Progenitor cell of endocrine pancreas (in vitro differentiated cells): ENCODE results near the gene KAT6B. TPM values are rescaled to one million over a fixed set of nuclear protein-coding genes. Genes with fewer than 3 reads are reported as not detected.
A peak's percentile ranks its signal among the peaks of the same experiment; 100 is the strongest.

Experiments
- DNase-seq: peaks from one replicate; pipeline ENCODE4 v3.0.0; 2021; ENCODE audit warnings: low spot score; ENCODE audit not compliant: unreplicated experiment
- H3K27ac Mint-ChIP-seq: 2 replicates; pipeline ENCODE4 v1.8.0; 2021; ENCODE audit warnings: mild to moderate bottlenecking, moderate library complexity, mixed read lengths
- H3K27me3 Mint-ChIP-seq: 2 replicates; pipeline ENCODE4 v1.8.0; 2021; ENCODE audit warnings: mixed read lengths
- H3K36me3 Mint-ChIP-seq: 2 replicates; pipeline ENCODE4 v1.8.0; 2022; ENCODE audit warnings: mixed read lengths; ENCODE audit not compliant: insufficient read depth
- H3K4me1 Mint-ChIP-seq: 2 replicates; pipeline ENCODE4 v1.8.0; 2021; ENCODE audit warnings: low read depth, mixed read lengths
- H3K4me3 Mint-ChIP-seq: 2 replicates; pipeline ENCODE4 v1.8.0; 2021; ENCODE audit warnings: low read depth, mild to moderate bottlenecking, moderate library complexity, mixed read lengths
- H3K9me3 Mint-ChIP-seq: 2 replicates; pipeline ENCODE4 v1.8.0; 2021; ENCODE audit warnings: low read depth, mixed read lengths
- CTCF ChIP-seq: fragments of 200-600 bp; sonication (generic); IDR thresholded peaks from one replicate; pipeline ENCODE4 v1.5.0; 2021; ENCODE audit warnings: antibody characterized with exemption, mild to moderate bottlenecking; ENCODE audit not compliant: unreplicated experiment
- total RNA-seq: library from RNA; stranded (reverse); gene quantifications from 2 replicates; pipeline ENCODE4 v1.2.1, GENCODE V29; 2021

KAT6B gene
- total RNA-seq, 1 donor from 2014 or later, result 75.4 TPM

GRCh38 chr10:75057680-75058079 is 231.3 kb downstream of the KAT6B start:
- Mint-ChIP-seq H3K4me3 (no peak overlapping the region), H3K27ac (no peak overlapping the region), H3K27me3 (peaks cover 15% of the 10 kb centered on the region), H3K36me3 (no peaks in the 10 kb centered on the region), H3K9me3 (no peaks in the 10 kb centered on the region), H3K4me1 (peaks cover 5% of the 10 kb centered on the region)
- TF ChIP-seq CTCF, result no peak
- no peak for DNase-seq

GRCh38 chr10:75058161-75058560 is 231.8 kb downstream of the KAT6B start:
- Mint-ChIP-seq H3K36me3 (no peaks in the 10 kb centered on the region), H3K27ac (no peak overlapping the region), H3K27me3 (peaks cover 13% of the 10 kb centered on the region), H3K4me3 (no peak overlapping the region), H3K4me1 (peaks cover 5% of the 10 kb centered on the region), H3K9me3 (no peaks in the 10 kb centered on the region)
- no peak for DNase-seq
- no peak for TF ChIP-seq CTCF

GRCh38 chr10:75061709-75062505 is 235.5 kb downstream of the KAT6B start:
- H3K27ac Mint-ChIP-seq, result peak overlapping the region; percentile 17

GRCh38 chr10:75062506-75063299 is 236.3 kb downstream of the KAT6B start:
- TF ChIP-seq CTCF, result no peak
- peaks cover 5% of the 10 kb centered on the region for H3K4me1 Mint-ChIP-seq
- no peaks in the 10 kb centered on the region for H3K36me3 Mint-ChIP-seq
- no peak overlapping the region for H3K4me3 Mint-ChIP-seq
- DNase-seq, result no peak
- H3K27ac Mint-ChIP-seq, result no peak overlapping the region
- H3K9me3 Mint-ChIP-seq, result no peaks in the 10 kb centered on the region
- H3K27me3 Mint-ChIP-seq, result peaks cover 12% of the 10 kb centered on the region

More at GRCh38 chr10:75061709-75062505, 235.5 kb downstream of the KAT6B start:
- Mint-ChIP-seq H3K36me3 (no peaks in the 10 kb centered on the region), H3K27me3 (peaks cover 12% of the 10 kb centered on the region), H3K9me3 (no peaks in the 10 kb centered on the region), H3K4me1 (peaks cover 5% of the 10 kb centered on the region), H3K4me3 (no peak overlapping the region)
- no peak for TF ChIP-seq CTCF
- no peak for DNase-seq

GRCh38 chr10:75063461-75064230 is 237.2 kb downstream of the KAT6B start:
- Mint-ChIP-seq H3K27me3 (peaks cover 12% of the 10 kb centered on the region), H3K36me3 (no peaks in the 10 kb centered on the region), H3K4me1 (peaks cover 5% of the 10 kb centered on the region), H3K4me3 (no peak overlapping the region), H3K27ac (peak overlapping the region; percentile 64), H3K9me3 (no peaks in the 10 kb centered on the region)
- TF ChIP-seq CTCF, result no peak
- DNase-seq, result no peak
